SK-N-SH treated with all-trans-retinoic acid at 6 μM for 48 hours (cell line): ENCODE measurements around the gene DNAJB4.

Experiments used
- ARNTL ChIP-seq: fragments of 450-650 bp; formaldehyde crosslinking; IDR thresholded peaks from 2 replicates; pipeline ENCODE4 v1.5.0; 2020; ENCODE audit warnings: low read depth, mild to moderate bottlenecking, moderate library complexity, borderline replicate concordance
- CREB5 ChIP-seq: fragments of 250-450 bp; sonication (Bioruptor Pico); IDR thresholded peaks from 2 replicates; pipeline ENCODE4 v1.5.1; 2020; ENCODE audit warnings: low read depth, mild to moderate bottlenecking, moderate library complexity
- ESRRG ChIP-seq: fragments of 250-450 bp; sonication (Bioruptor Pico); IDR thresholded peaks from 2 replicates; pipeline ENCODE4 v1.6.1; 2021; ENCODE audit warnings: mild to moderate bottlenecking
- ISL1 ChIP-seq: fragments of 250-450 bp; sonication (Bioruptor Pico); IDR thresholded peaks from 2 replicates; pipeline ENCODE4 v2.1.2; 2022; ENCODE audit warnings: mild to moderate bottlenecking, moderate library complexity
- OSR1 ChIP-seq: fragments of 250-450 bp; sonication (Bioruptor Pico); IDR thresholded peaks from 2 replicates; pipeline ENCODE4 v1.8.0; 2022; ENCODE audit warnings: moderate library complexity, mild to moderate bottlenecking, inconsistent platforms
- POU6F1 ChIP-seq: fragments of 250-450 bp; sonication (Bioruptor Pico); IDR thresholded peaks from 2 replicates; pipeline ENCODE4 v1.8.0; 2021; ENCODE audit warnings: low read depth, mild to moderate bottlenecking, moderate library complexity, borderline replicate concordance
- RARB ChIP-seq: fragments of 250-450 bp; sonication (Bioruptor Pico); IDR thresholded peaks from 2 replicates; pipeline ENCODE4 v1.8.0; 2021; ENCODE audit warnings: mild to moderate bottlenecking, moderate library complexity
- SNAI2 ChIP-seq: fragments of 250-450 bp; sonication (Bioruptor Pico); IDR thresholded peaks from 2 replicates; pipeline ENCODE4 v1.5.0; 2020; ENCODE audit warnings: mild to moderate bottlenecking, moderate library complexity
- TOX ChIP-seq: fragments of 250-450 bp; sonication (Bioruptor Pico); IDR thresholded peaks from 2 replicates; pipeline ENCODE4 v1.8.0; 2021; ENCODE audit warnings: mild to moderate bottlenecking, moderate library complexity, borderline replicate concordance
- ZFP3 ChIP-seq: fragments of 250-450 bp; sonication (Bioruptor Pico); IDR thresholded peaks from 2 replicates; pipeline ENCODE4 v1.5.0; 2020; ENCODE audit warnings: mild to moderate bottlenecking, moderate library complexity

- TF ChIP-seq RARB: no peak
- TF ChIP-seq CREB5 (CRISPR knock-in tag): no peak
- no peak for TF ChIP-seq ISL1 (CRISPR knock-in tag)
- no peak for TF ChIP-seq ARNTL (CRISPR knock-in tag)
- TF ChIP-seq SNAI2 (CRISPR knock-in tag): no peak
- TF ChIP-seq ESRRG (CRISPR knock-in tag): no peak
- no peak for TF ChIP-seq OSR1
- TF ChIP-seq TOX: no peak
- no peak for TF ChIP-seq ZFP3 (CRISPR knock-in tag)
- TF ChIP-seq POU6F1: no peak
These were observed at the start of gene DNAJB4 for GRCh38 chr1:78004719-78005447.
